NCI-H1417 (cell line): ENCODE measurements around the gene PRSS21.

Source experiments
- DNase-seq, 3 experiments: peaks; one replicate each; lab custom pipeline; 2025; lab: John Stamatoyannopoulos, UW

PRSS21 gene

GRCh38 chr16:2816751-2817339, at the start of gene PRSS21:
TSS of gene PRSS21 (plus strand) at chr16:2817237. CDS start at chr16:2817269, 32 bp downstream.
- no peak for DNase-seq

GRCh38 chr16:2767891-2768290, 49.1 kb upstream of the PRSS21 start:
- DNase-seq = no peak

- no peak for DNase-seq
Measured at GRCh38 chr16:2768403-2769089, 48.5 kb upstream of the PRSS21 start.

GRCh38 chr16:2769100-2769529, 47.9 kb upstream of the PRSS21 start:
- DNase-seq = no peak

GRCh38 chr16:2769675-2770056, 47.4 kb upstream of the PRSS21 start:
- DNase-seq = no peak

GRCh38 chr16:2770057-2770951, 46.7 kb upstream of the PRSS21 start:
- no peak for DNase-seq

GRCh38 chr16:2771496-2772402, 45.3 kb upstream of the PRSS21 start:
- DNase-seq = no peak

GRCh38 chr16:2773188-2773968, 43.7 kb upstream of the PRSS21 start:
- DNase-seq = no peak

- DNase-seq = no peak
Measured at GRCh38 chr16:2774161-2774891, 42.7 kb upstream of the PRSS21 start.

GRCh38 chr16:2775131-2775716, 41.8 kb upstream of the PRSS21 start:
- no peak for DNase-seq

GRCh38 chr16:2775765-2776499, 41.1 kb upstream of the PRSS21 start:
- peak in 1 of 3 experiments; percentile 12 for DNase-seq

GRCh38 chr16:2776500-2777139, 40.4 kb upstream of the PRSS21 start:
- DNase-seq = peak in 2 of 3 experiments; percentile 61 to 69

- peak; percentile 88 to 93 (median 89) for DNase-seq
Measured at GRCh38 chr16:2777231-2777902, 39.7 kb upstream of the PRSS21 start, which contains the start of gene ELOB. TSS of gene ELOB (minus strand) at chr16:2777280. CDS start at chr16:2777239, 41 bp downstream.

GRCh38 chr16:2777903-2778629, 39.0 kb upstream of the PRSS21 start:
- DNase-seq = peak in 2 of 3 experiments; percentile 32 to 50

- no peak for DNase-seq
Measured at GRCh38 chr16:2778630-2778958, 38.4 kb upstream of the PRSS21 start.

GRCh38 chr16:2779151-2779920, 37.7 kb upstream of the PRSS21 start:
- DNase-seq = no peak
